Body of pancreas (tissue), 4 donors: ENCODE results near the gene ZNF454.

Experiments
- POLR2A ChIP-seq, 3 donors: fragments of 450-650 bp; IDR thresholded peaks; one replicate each; pipeline ENCODE4 v1.6.1; 2016; ENCODE audit warnings: antibody characterized with exemption in 3 of 3, mild to moderate bottlenecking in 2 of 3
- TF ChIP-seq, protein P1 (sequence below), 7 experiments: fragments of 450-650 bp in 4 of 7; fragments of 200-600 bp in 3 of 7; sonication (generic) in 3 of 7; IDR thresholded peaks; one replicate each; pipeline ENCODE4 v1.5.1; 2016 to 2019; ENCODE audit warnings: antibody characterized with exemption in 7 of 7

DNA sequence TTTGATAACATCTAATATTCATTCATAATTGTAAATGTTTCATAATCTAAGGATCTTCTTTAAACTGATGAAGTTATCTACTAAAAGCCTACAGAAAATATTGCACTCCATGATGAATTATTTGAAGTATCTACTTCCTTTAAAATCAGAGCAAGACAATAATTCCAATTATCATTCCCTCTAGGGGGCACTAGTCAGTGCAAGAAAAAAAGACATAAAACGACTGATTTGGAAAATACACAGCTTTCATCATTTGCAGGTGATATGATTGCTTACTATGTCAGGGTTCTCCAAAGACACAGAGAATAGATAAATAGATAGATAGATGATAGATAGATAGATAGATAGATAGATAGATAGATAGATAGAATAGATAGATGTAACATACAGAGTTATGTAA is 67.7 kb downstream of the ZNF454 start:
- TF ChIP-seq, protein P1, sequence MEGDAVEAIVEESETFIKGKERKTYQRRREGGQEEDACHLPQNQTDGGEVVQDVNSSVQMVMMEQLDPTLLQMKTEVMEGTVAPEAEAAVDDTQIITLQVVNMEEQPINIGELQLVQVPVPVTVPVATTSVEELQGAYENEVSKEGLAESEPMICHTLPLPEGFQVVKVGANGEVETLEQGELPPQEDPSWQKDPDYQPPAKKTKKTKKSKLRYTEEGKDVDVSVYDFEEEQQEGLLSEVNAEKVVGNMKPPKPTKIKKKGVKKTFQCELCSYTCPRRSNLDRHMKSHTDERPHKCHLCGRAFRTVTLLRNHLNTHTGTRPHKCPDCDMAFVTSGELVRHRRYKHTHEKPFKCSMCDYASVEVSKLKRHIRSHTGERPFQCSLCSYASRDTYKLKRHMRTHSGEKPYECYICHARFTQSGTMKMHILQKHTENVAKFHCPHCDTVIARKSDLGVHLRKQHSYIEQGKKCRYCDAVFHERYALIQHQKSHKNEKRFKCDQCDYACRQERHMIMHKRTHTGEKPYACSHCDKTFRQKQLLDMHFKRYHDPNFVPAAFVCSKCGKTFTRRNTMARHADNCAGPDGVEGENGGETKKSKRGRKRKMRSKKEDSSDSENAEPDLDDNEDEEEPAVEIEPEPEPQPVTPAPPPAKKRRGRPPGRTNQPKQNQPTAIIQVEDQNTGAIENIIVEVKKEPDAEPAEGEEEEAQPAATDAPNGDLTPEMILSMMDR (IDR thresholded peaks at IDR 0.05), result no peak
- TF ChIP-seq POLR2A (IDR thresholded peaks at IDR 0.05), result no peak
